GM12801 (cell line): ENCODE measurements around the gene UBA52.

ENCODE experiments used
- CTCF ChIP-seq: IDR thresholded peaks from one replicate; pipeline ENCODE4 v1.5.1; 2011; ENCODE audit warnings: control low read depth; ENCODE audit not compliant: insufficient read length; ENCODE audit errors: extremely low read depth

UBA52 gene

DNA sequence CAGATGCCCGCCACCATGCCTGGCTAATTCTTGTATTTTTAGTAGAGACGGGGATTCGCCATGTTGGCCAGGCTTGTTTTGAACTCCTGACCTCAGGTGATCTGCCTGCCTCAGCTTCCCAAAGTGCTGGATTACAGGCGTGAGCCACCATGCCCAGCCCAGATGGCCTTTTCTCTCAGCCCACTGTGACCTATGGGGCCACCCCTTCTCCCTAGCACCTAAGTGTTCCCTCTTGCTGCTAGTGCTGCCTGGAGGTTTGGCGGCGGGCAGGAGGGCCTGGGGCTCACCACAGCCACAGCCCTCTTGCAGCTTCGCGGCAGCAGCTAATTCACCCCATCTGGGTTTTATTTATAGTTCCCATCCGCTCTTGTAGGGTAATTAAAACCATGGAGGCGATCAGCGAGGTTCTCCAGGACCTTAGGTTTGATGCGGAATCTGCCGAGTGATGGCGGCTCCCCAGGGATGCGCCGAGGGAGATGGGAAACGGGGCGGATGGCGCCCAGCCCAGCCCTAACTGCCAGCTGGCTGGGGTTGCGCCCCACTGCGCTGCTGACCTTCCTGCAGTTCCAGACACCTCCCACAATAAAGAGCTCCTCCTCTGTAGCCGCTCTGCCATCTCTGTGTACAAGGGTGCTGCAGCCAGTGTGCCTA, 20.2 kb downstream of the UBA52 start:
- TF ChIP-seq CTCF, result no peak

GRCh38 chr19:18593367-18594095, 21.9 kb downstream of the UBA52 start:
- no peak for TF ChIP-seq CTCF

- TF ChIP-seq CTCF, result no peak
Observed at GRCh38 chr19:18594096-18594823, 22.6 kb downstream of the UBA52 start.

GRCh38 chr19:18594824-18595373, 23.2 kb downstream of the UBA52 start:
- TF ChIP-seq CTCF, result no peak

DNA sequence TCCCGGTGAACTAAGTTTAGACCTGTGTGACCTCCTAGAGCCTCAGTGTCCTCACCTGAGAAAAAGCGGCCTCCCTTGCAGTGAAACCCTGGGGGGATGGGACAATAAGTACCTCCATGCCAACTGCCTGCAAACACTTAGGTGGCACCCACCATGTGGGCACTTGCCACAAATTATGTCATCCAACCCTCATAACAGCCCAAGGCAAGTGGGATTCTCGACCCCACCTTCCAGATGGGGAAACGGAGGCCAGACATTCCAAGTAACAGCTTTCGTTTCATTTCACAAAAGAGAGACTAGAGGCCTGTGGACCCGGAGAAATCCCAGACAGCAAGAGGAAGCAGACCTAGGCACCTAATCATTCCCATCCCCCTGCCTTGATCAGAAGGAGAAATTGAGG, 23.8 kb downstream of the UBA52 start:
- no peak for TF ChIP-seq CTCF

DNA sequence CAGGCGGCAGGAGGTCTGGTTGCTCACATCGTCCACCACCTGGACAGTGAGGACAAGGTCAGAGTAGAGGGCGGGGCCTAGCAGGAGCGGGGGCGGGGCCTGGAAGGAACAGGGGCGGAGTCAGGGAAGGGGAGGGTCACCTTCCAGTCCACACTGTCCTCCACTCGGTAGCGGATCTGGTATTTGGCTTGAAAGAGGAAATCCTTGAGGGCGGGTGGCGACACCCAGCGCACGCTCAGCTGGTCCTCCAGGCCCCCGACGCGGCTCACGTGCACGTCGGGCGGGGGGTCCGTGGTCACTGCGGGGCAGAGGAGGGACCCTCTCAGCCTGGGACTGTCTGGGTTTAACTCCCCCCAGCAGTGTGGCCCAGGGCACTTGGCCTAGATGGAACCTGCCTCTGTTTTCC, 25.1 kb downstream of the UBA52 start:
- no peak for TF ChIP-seq CTCF
